Measurements from ENCODE around the gene FOXN3. TPM values are rescaled to one million over a fixed set of nuclear protein-coding genes. Genes with fewer than 3 reads are reported as not detected.
A peak's percentile ranks its signal among the peaks of the same experiment; 100 is the strongest.
"Not testable (repeated sequence)": the region's sequence is repeated elsewhere in the genome, so short reads cannot be mapped to it uniquely, and the experiment has no call there.

Gene FOXN3
- total RNA-seq, 4 donors from 2014 or later, result 91.7 to 207 (median 125) TPM

GRCh38 chr14:89254166-89254909, 162.7 kb downstream of the FOXN3 start:
- DNase-seq (ENCODE audit: low spot score), result no peak
- TF ChIP-seq CTCF (IDR thresholded peaks at IDR 0.05), result no peak
- no peak for ATAC-seq (ENCODE audit: low FRiP score)

GRCh38 chr14:89252887-89253532, 164.0 kb downstream of the FOXN3 start:
- TF ChIP-seq CTCF (IDR thresholded peaks at IDR 0.05), result no peak
- DNase-seq (ENCODE audit: low spot score), result no peak
- no peak for ATAC-seq (ENCODE audit: low FRiP score)

DNA sequence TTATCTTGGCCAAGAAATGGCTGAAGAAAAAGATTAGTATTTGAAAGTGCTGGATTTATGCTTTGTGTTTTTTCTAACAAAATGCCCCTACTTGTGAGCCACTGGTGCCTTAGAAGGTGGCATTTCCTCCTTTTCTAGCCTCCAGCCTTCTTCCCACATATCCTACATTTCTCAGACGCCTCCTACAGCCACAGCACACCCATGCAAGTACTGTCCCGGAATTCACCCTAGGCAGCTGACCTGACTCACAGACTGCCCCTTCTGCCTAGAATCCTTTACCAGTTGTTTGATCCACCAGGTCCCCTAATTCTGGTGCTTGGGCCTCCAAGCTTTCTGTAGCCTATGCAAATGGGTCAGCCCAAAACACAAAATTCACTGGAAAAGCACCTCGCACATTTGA, 166.0 kb downstream of the FOXN3 start:
- no peak for TF ChIP-seq CTCF (IDR thresholded peaks at IDR 0.05)
- ATAC-seq (ENCODE audit: low FRiP score) (no peak), DNase-seq (ENCODE audit: low spot score) (no peak)

DNA sequence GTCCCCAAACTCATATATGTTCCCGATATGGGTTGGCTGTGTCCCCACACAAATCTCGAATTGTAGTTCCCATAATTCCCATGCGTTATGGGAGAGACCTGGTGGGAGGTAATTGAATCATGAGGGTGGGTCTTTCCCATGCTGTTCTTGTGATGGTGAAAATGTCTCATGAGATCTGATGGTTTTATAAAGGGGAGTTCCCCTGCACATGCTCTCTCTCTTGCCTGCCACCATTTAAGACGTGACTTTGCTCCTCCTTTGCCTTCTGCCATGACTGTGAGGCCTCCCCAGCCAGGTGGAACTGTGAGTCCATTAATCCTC, 166.4 kb downstream of the FOXN3 start:
- ATAC-seq (ENCODE audit: low FRiP score); DNase-seq (ENCODE audit: low spot score): not testable (repeated sequence)

GRCh38 chr14:89249972-89250654, 166.9 kb downstream of the FOXN3 start:
- no peak for TF ChIP-seq CTCF (IDR thresholded peaks at IDR 0.05)
- DNase-seq (ENCODE audit: low spot score), result no peak
- ATAC-seq (ENCODE audit: low FRiP score), result no peak

DNA sequence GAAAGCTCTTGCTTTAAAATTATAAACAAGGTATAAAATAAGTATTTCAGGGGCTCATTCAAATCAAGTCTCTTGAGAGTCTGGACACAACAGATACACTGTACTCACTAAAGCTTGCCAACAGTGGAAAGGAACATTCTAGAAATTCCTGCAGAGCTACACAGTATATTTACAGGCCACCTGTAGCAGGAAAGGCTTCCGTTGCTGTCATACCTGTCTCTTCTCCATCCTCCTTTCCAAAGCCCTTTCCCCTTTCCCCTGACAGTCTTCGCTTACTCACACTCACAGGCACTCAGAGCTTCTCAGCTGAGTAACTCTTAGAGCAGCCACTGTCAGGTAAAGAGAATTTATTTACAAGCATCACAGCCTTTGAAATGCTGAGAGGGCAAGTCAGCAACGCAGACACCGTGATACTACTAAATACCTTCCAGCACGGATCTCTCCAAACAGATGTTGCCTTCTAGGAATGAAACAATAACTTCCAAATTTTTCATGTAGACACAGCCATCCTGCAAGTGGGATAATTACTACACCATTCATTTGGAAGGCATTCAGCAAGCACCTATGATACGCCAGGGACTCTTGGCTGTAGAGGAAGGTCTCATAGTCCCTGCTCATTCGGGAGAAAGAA, 167.9 kb downstream of the FOXN3 start:
- no peak for TF ChIP-seq CTCF (IDR thresholded peaks at IDR 0.05)

DNA sequence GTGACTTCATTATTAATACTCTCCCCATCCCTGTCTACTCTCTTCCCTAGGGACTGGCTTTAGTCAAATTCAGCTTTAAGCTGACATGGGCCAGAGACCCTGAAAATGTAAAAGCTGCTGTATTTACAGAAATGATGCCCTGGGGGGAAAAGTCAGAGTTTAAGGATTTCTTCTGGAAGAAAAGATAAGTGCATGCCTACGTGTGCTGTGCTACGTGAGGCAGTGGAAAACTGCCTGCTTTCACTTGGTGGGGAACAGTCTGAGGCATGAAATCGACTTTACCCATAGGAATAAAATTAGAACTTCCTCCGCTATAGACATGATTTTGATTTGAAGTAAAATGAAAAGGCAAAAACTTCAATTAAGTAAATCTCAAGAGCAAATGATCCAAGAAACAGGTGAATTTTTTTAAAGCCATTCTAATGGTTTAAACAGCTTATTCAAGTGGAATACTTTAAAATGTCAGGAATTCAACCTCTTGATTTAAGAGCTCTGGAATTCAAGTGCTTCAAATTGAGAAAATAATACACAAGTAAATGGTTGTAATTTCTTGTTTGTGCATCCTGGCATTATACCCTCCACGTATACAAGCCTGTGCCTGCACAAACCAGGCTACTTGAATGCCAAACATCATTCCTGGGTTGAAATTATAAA, 168.5 kb downstream of the FOXN3 start:
- ATAC-seq (ENCODE audit: low FRiP score) (no peak), DNase-seq (ENCODE audit: low spot score) (no peak)
- TF ChIP-seq CTCF (IDR thresholded peaks at IDR 0.05), result no peak

More for the DNA sequence above, 167.9 kb downstream of the FOXN3 start:
- ATAC-seq (ENCODE audit: low FRiP score), result peak; percentile 42
- no peak for DNase-seq (ENCODE audit: low spot score)

Data from omental fat pad (tissue), 4 donors.